Heart right ventricle (tissue), 16 donors: ENCODE data around the gene PDZD4. TPM values are rescaled to one million over a fixed set of nuclear protein-coding genes. Genes with fewer than 3 reads are reported as not detected.

Source experiments
- ATAC-seq, 8 donors: fragments of 200-7000 bp; cut with Tn5 transposase; one replicate each; pipeline ENCODE4 v1.9.1; 2020; ENCODE audit warnings: mild to moderate bottlenecking in 8 of 8, moderate library complexity in 8 of 8, moderate number of reproducible peaks in 1 of 8
- DNase-seq, 2 donors: peaks; one replicate each; pipeline ENCODE4 v3.0.0-alpha.2; 2020
- H3K27ac ChIP-seq, 10 donors: fragments of 200-600 bp; sonication (generic) in 2 of 10; one replicate each; pipeline versions ENCODE4 v1.5.0 to v1.8.0; 2020 to 2022; ENCODE audit warnings: mild to moderate bottlenecking in 3 of 10
- H3K27me3 ChIP-seq, 7 donors: fragments of 200-600 bp; one replicate each; pipeline ENCODE4 v1.8.0; 2021 to 2022; ENCODE audit warnings: mild to moderate bottlenecking in 2 of 7
- H3K36me3 ChIP-seq, 9 donors: fragments of 200-600 bp; sonication (generic) in 1 of 9; one replicate each; pipeline versions ENCODE4 v1.5.0 to v1.8.0; 2020 to 2022; ENCODE audit warnings: mild to moderate bottlenecking in 2 of 9
- H3K4me1 ChIP-seq, 9 donors: fragments of 200-600 bp; sonication (generic) in 1 of 9; one replicate each; pipeline versions ENCODE4 v1.5.0 to v1.8.0; 2020 to 2022; ENCODE audit warnings: mild to moderate bottlenecking in 4 of 9
- H3K4me3 ChIP-seq, 10 donors: fragments of 200-600 bp; sonication (generic) in 2 of 10; one replicate each; pipeline versions ENCODE4 v1.5.0 to v1.8.0; 2020 to 2022; ENCODE audit warnings: mild to moderate bottlenecking in 7 of 10, moderate library complexity in 2 of 10
- H3K9me3 ChIP-seq, 11 donors: fragments of 200-600 bp in 10 of 11; sonication (generic) in 2 of 11; one replicate each; pipeline versions ENCODE4 v1.5.0 to v1.8.0; 2013 to 2022; ENCODE audit warnings: mild to moderate bottlenecking in 2 of 11, control low read depth in 1 of 11, moderate library complexity in 1 of 11
- CTCF ChIP-seq, 9 donors: fragments of 200-600 bp; sonication (generic) in 2 of 9; IDR thresholded peaks; one replicate each; pipeline versions ENCODE4 v1.5.0 to v1.8.0; 2021 to 2022; ENCODE audit warnings: antibody characterized with exemption in 9 of 9, mild to moderate bottlenecking in 5 of 9, moderate library complexity in 1 of 9
- WGBS, 2 donors: extraction: QIAGEN DNeasy Blood & Tissue Kit; methylation state at CpG; one replicate each; pipeline ENCODE4 v1.1.7; 2013; ENCODE audit warnings: inconsistent platforms in 1 of 2; 5-methylcytosine and 5-hydroxymethylcytosine counted together
- intact Hi-C, 10 donors: fragments of 100-400 bp; cut with DNase I; formaldehyde crosslinking; loops; one replicate each; pipeline versions ENCODE4 v1.11.1 to v1.14.2; 2022
- polyA plus RNA-seq, 2 donors: library from polyadenylated mRNA; stranded (reverse); fragments of 200-250 nt; gene quantifications; one replicate each; pipeline ENCODE4 v1.2.3, GENCODE V29; 2013
- total RNA-seq, 10 donors: library from RNA; stranded (reverse); fragmentation: NEBNext Ultra II Directional in 3 of 10; extraction: Animal tissue kit (Norgen Biotek cat#: 25700) in 3 of 10; gene quantifications; one replicate each; pipeline versions ENCODE4 v1.2.1 to v1.2.4, GENCODE V29; 2021 to 2023
- donor health status: Arrhythmogenic right ventricular cardiomyopathy.
- donor health status: ischemic (EF 13 %, LVEDD 7.1; RV severe dilation, severe dysfunction).
- donor health status: healthy with polysubstance abuse.
- donor health status: DM: no; HTN: yes; CAD: no.
- donor health status: DM: no; HTN: no; CAD: no.
- donor health status: ischemic (EF 25% LVEDD 6.9; RV normal size, moderate dysfunction).
- donor health status: ischemic (EF 25% LVEDD 5.7; RV mildly dilated, moderate dysfunction).
- donor health status: healthy.
- donor health status: DM: yes; HTN: yes; CAD: no.
- donor health status: Ischemic cardiomyopathy.
- donor health status: ischemic (EF 35%, LVEDD 5.7; RV mildly dilated, moderate dysfunction).
- donor health status: nonischemic (EF 11% LVEDD 7.7; RV severe dilation, severe dysfunction).
- donor health status: DM: yes; HTN: yes; CAD: no.
- donor health status: PGD.
- donor health status: ischemic (EF 29% LVEDD 5.4; RV normal size, mild dysfunction).
- donor health status: nonischemic (EF 23%, LVEDD 6.1; RV moderate dilation, normal function).

PDZD4 gene
- total and polyA plus RNA-seq, 12 donors: 1.2 to 4.5 (median 2.3) TPM

- no peak for DNase-seq
- WGBS, 2 donors: 94 to 96% methylated on average over 9 of the region's 9 CpGs
- Histone ChIP-seq H3K4me3 (no peak overlapping the region), H3K9me3 (no peaks in the 10 kb centered on the region), H3K27ac (no peak overlapping the region), H3K36me3 (no peaks in the 10 kb centered on the region), H3K4me1 (no peaks in the 10 kb centered on the region), H3K27me3 (peaks cover 0 to 58% (median 0%) of the 10 kb centered on the region in 7 donors)
- no peak for ATAC-seq
- intact Hi-C loops: no loop called here
- TF ChIP-seq CTCF (IDR thresholded peaks at IDR 0.05): no peak
Measured at GRCh38 chrX:153865685-153866084, 35.3 kb upstream of the PDZD4 start.

- H3K4me3 ChIP-seq: no peak overlapping the region
- DNase-seq (no peak), ATAC-seq (no peak)
- no peaks in the 10 kb centered on the region for H3K4me1 ChIP-seq
- no peak for TF ChIP-seq CTCF (IDR thresholded peaks at IDR 0.05)
- peaks cover 0 to 53% (median 0%) of the 10 kb centered on the region in 7 donors for H3K27me3 ChIP-seq
- H3K9me3 ChIP-seq: no peaks in the 10 kb centered on the region
- WGBS, 2 donors: 79 to 99% methylated on average over 6 to 11 of the region's 11 CpGs
- no peak overlapping the region for H3K27ac ChIP-seq
- H3K36me3 ChIP-seq: no peaks in the 10 kb centered on the region
- intact Hi-C loops: no loop called here
Measured at GRCh38 chrX:153865321-153865580, 34.9 kb upstream of the PDZD4 start.

GRCh38 chrX:153864561-153865320, 34.4 kb upstream of the PDZD4 start:
- no peaks in the 10 kb centered on the region for H3K9me3 ChIP-seq
- TF ChIP-seq CTCF (IDR thresholded peaks at IDR 0.05): no peak
- WGBS, 2 donors: 82 to 83% methylated on average over 18 to 30 of the region's 30 CpGs
- peaks cover 0 to 48% (median 0%) of the 10 kb centered on the region in 7 donors for H3K27me3 ChIP-seq
- intact Hi-C loops: no loop called here
- no peaks in the 10 kb centered on the region for H3K36me3 ChIP-seq
- no peaks in the 10 kb centered on the region for H3K4me1 ChIP-seq
- ATAC-seq (no peak), DNase-seq (no peak)
- H3K4me3 ChIP-seq: no peak overlapping the region
- H3K27ac ChIP-seq: no peak overlapping the region

- H3K9me3 ChIP-seq: no peaks in the 10 kb centered on the region
- H3K27ac ChIP-seq: no peak overlapping the region
- no peak for TF ChIP-seq CTCF (IDR thresholded peaks at IDR 0.05)
- intact Hi-C loops: no loop called here
- ATAC-seq (no peak), DNase-seq (no peak)
- no peaks in the 10 kb centered on the region for H3K4me1 ChIP-seq
- H3K36me3 ChIP-seq: no peaks in the 10 kb centered on the region
- no peak overlapping the region for H3K4me3 ChIP-seq
- 87 to 90% methylated on average over 10 of the region's 10 CpGs for WGBS, 2 donors
- peaks cover 0 to 43% (median 0%) of the 10 kb centered on the region in 7 donors for H3K27me3 ChIP-seq
Measured at GRCh38 chrX:153864101-153864500, 33.8 kb upstream of the PDZD4 start.
